IPS-20b (cell line): ENCODE data around the gene FBLN2.

Experiments
- H3K27ac ChIP-seq: one replicate; pipeline ENCODE4 v1.5.1; 2013; ENCODE audit warnings: low read length
- H3K27me3 ChIP-seq: 2 replicates; pipeline ENCODE4 v1.6.1; 2013; ENCODE audit warnings: mild to moderate bottlenecking, low read length, inconsistent platforms; ENCODE audit not compliant: insufficient read depth
- H3K36me3 ChIP-seq: 2 replicates; pipeline ENCODE4 v1.6.1; 2013; ENCODE audit warnings: low read depth, mild to moderate bottlenecking, inconsistent platforms, low read length, moderate library complexity; ENCODE audit not compliant: insufficient read depth
- H3K4me1 ChIP-seq: 2 replicates; pipeline ENCODE4 v1.6.1; 2013; ENCODE audit warnings: mild to moderate bottlenecking, control low read depth, inconsistent platforms, low read length, moderate library complexity; ENCODE audit not compliant: insufficient read depth
- H3K4me3 ChIP-seq: 2 replicates; pipeline ENCODE4 v1.5.1; 2013; ENCODE audit warnings: mild to moderate bottlenecking, low read length, inconsistent platforms
- H3K9ac ChIP-seq: 2 replicates; pipeline ENCODE4 v1.6.1; 2013; ENCODE audit warnings: low read depth, mild to moderate bottlenecking, inconsistent platforms, low read length, moderate library complexity
- H3K9me3 ChIP-seq: 2 replicates; pipeline ENCODE4 v1.6.1; 2013; ENCODE audit warnings: mild to moderate bottlenecking, low read depth, low read length, inconsistent platforms; ENCODE audit not compliant: insufficient read depth

Gene FBLN2

GRCh38 chr3:13628432-13628831, 79.5 kb downstream of the FBLN2 start:
- H3K27ac ChIP-seq = no peak overlapping the region
- H3K9me3 ChIP-seq = no peaks in the 10 kb centered on the region
- H3K4me1 ChIP-seq = no peaks in the 10 kb centered on the region
- H3K9ac ChIP-seq = no peak overlapping the region
- H3K27me3 ChIP-seq = no peaks in the 10 kb centered on the region
- H3K4me3 ChIP-seq = no peak overlapping the region
- H3K36me3 ChIP-seq = no peaks in the 10 kb centered on the region

- H3K27ac ChIP-seq = no peak overlapping the region
- no peaks in the 10 kb centered on the region for H3K36me3 ChIP-seq
- no peak overlapping the region for H3K9ac ChIP-seq
- H3K4me1 ChIP-seq = no peaks in the 10 kb centered on the region
- no peaks in the 10 kb centered on the region for H3K9me3 ChIP-seq
- H3K4me3 ChIP-seq = no peak overlapping the region
- no peaks in the 10 kb centered on the region for H3K27me3 ChIP-seq
These were observed 80.1 kb downstream of the FBLN2 start for GRCh38 chr3:13628841-13629551.

GRCh38 chr3:13629644-13630043, 80.7 kb downstream of the FBLN2 start:
- Histone ChIP-seq H3K4me1 (no peaks in the 10 kb centered on the region), H3K9me3 (no peaks in the 10 kb centered on the region), H3K4me3 (no peak overlapping the region), H3K9ac (no peak overlapping the region), H3K27me3 (no peaks in the 10 kb centered on the region), H3K36me3 (no peaks in the 10 kb centered on the region), H3K27ac (no peak overlapping the region)

GRCh38 chr3:13631256-13631655, 82.3 kb downstream of the FBLN2 start:
- H3K36me3 ChIP-seq = no peaks in the 10 kb centered on the region
- no peaks in the 10 kb centered on the region for H3K9me3 ChIP-seq
- no peak overlapping the region for H3K9ac ChIP-seq
- no peaks in the 10 kb centered on the region for H3K4me1 ChIP-seq
- no peak overlapping the region for H3K27ac ChIP-seq
- no peaks in the 10 kb centered on the region for H3K27me3 ChIP-seq
- H3K4me3 ChIP-seq = no peak overlapping the region

GRCh38 chr3:13633176-13633575, 84.3 kb downstream of the FBLN2 start:
- no peaks in the 10 kb centered on the region for H3K27me3 ChIP-seq
- no peak overlapping the region for H3K9ac ChIP-seq
- H3K4me1 ChIP-seq = no peaks in the 10 kb centered on the region
- no peak overlapping the region for H3K27ac ChIP-seq
- H3K9me3 ChIP-seq = no peaks in the 10 kb centered on the region
- no peaks in the 10 kb centered on the region for H3K36me3 ChIP-seq
- no peak overlapping the region for H3K4me3 ChIP-seq

GRCh38 chr3:13634151-13634550, 85.2 kb downstream of the FBLN2 start:
- Histone ChIP-seq H3K9me3 (no peaks in the 10 kb centered on the region), H3K36me3 (no peaks in the 10 kb centered on the region), H3K4me3 (no peak overlapping the region), H3K27me3 (no peaks in the 10 kb centered on the region), H3K9ac (no peak overlapping the region), H3K27ac (no peak overlapping the region), H3K4me1 (no peaks in the 10 kb centered on the region)

GRCh38 chr3:13634615-13635014, 85.7 kb downstream of the FBLN2 start:
- Histone ChIP-seq H3K27ac (no peak overlapping the region), H3K9ac (no peak overlapping the region), H3K36me3 (no peaks in the 10 kb centered on the region), H3K4me3 (no peak overlapping the region), H3K4me1 (no peaks in the 10 kb centered on the region), H3K27me3 (no peaks in the 10 kb centered on the region), H3K9me3 (no peaks in the 10 kb centered on the region)

- no peak overlapping the region for H3K9ac ChIP-seq
- H3K9me3 ChIP-seq = no peaks in the 10 kb centered on the region
- H3K27me3 ChIP-seq = no peaks in the 10 kb centered on the region
- H3K4me1 ChIP-seq = no peaks in the 10 kb centered on the region
- no peak overlapping the region for H3K4me3 ChIP-seq
- no peak overlapping the region for H3K27ac ChIP-seq
- H3K36me3 ChIP-seq = no peaks in the 10 kb centered on the region
These were observed 87.3 kb downstream of the FBLN2 start for GRCh38 chr3:13636186-13636585.

GRCh38 chr3:13636874-13637273, 87.9 kb downstream of the FBLN2 start:
- Histone ChIP-seq H3K9ac (no peak overlapping the region), H3K4me1 (no peaks in the 10 kb centered on the region), H3K27me3 (no peaks in the 10 kb centered on the region), H3K27ac (no peak overlapping the region), H3K36me3 (no peaks in the 10 kb centered on the region), H3K9me3 (no peaks in the 10 kb centered on the region), H3K4me3 (no peak overlapping the region)

- no peaks in the 10 kb centered on the region for H3K36me3 ChIP-seq
- H3K9me3 ChIP-seq = no peaks in the 10 kb centered on the region
- no peaks in the 10 kb centered on the region for H3K4me1 ChIP-seq
- H3K27ac ChIP-seq = no peak overlapping the region
- H3K27me3 ChIP-seq = no peaks in the 10 kb centered on the region
- no peak overlapping the region for H3K9ac ChIP-seq
- no peak overlapping the region for H3K4me3 ChIP-seq
These were observed 88.5 kb downstream of the FBLN2 start for GRCh38 chr3:13637311-13637891.

GRCh38 chr3:13637953-13638352, 89.0 kb downstream of the FBLN2 start:
- Histone ChIP-seq H3K9me3 (no peaks in the 10 kb centered on the region), H3K27me3 (no peaks in the 10 kb centered on the region), H3K36me3 (no peaks in the 10 kb centered on the region), H3K4me1 (no peaks in the 10 kb centered on the region), H3K4me3 (no peak overlapping the region), H3K27ac (no peak overlapping the region), H3K9ac (no peak overlapping the region)

- Histone ChIP-seq H3K36me3 (no peaks in the 10 kb centered on the region), H3K27ac (no peak overlapping the region), H3K4me1 (no peaks in the 10 kb centered on the region), H3K4me3 (no peak overlapping the region), H3K9ac (no peak overlapping the region), H3K9me3 (no peaks in the 10 kb centered on the region), H3K27me3 (no peaks in the 10 kb centered on the region)
These were observed 90.0 kb downstream of the FBLN2 start for GRCh38 chr3:13638927-13639326.
